Right renal pelvis (tissue), 4 donors: ENCODE data around the gene DUXB. TPM values are rescaled to one million over a fixed set of nuclear protein-coding genes. Genes with fewer than 3 reads are reported as not detected.

Source experiments
- DNase-seq, 4 donors: peaks; one replicate each; pipeline ENCODE4 v3.0.0-alpha.2; 2013; ENCODE audit warnings: low read depth in 4 of 4, low spot score in 3 of 4, missing footprints in 1 of 4
- polyA plus RNA-seq, 4 donors: library from polyadenylated mRNA; unstranded; fragments of 120-200 nt; gene quantifications; one replicate each; pipeline ENCODE4 v1.2.1, GENCODE V29; 2013; ENCODE audit not compliant: insufficient read length in 4 of 4

DUXB gene
- under 1 TPM in 1 of 4 donors, not detected in 3; 0.05 TPM for polyA plus RNA-seq

- no peak for DNase-seq
Observed at GRCh38 chr16:75701361-75701760, at the start of gene DUXB. Gene DUXB (minus strand): TSS chr16:75701461. CDS start chr16:75701418, 43 bp downstream.

- DNase-seq = no peak
Observed at GRCh38 chr16:75750528-75750927, 49.3 kb upstream of the DUXB start.

GRCh38 chr16:75746359-75746758 is 45.1 kb upstream of the DUXB start:
- no peak for DNase-seq

- no peak for DNase-seq
Observed at GRCh38 chr16:75745823-75746222, 44.6 kb upstream of the DUXB start.

GRCh38 chr16:75745242-75745641 is 44.0 kb upstream of the DUXB start:
- no peak for DNase-seq

- no peak for DNase-seq
Observed at GRCh38 chr16:75742424-75743047, 41.3 kb upstream of the DUXB start.

- DNase-seq = peak in 3 of 4 donors; percentile 22 to 48 (median 40)
Observed at GRCh38 chr16:75733305-75734211, 32.3 kb upstream of the DUXB start.

- no peak for DNase-seq
Observed at GRCh38 chr16:75732871-75733270, 31.6 kb upstream of the DUXB start.

GRCh38 chr16:75727221-75727620 is 26.0 kb upstream of the DUXB start:
- DNase-seq = no peak

GRCh38 chr16:75726390-75726789 is 25.1 kb upstream of the DUXB start, which contains the start of gene CPHXL:
Gene CPHXL (minus strand): TSS chr16:75726490. CDS start chr16:75726442, 48 bp downstream.
- DNase-seq = no peak

GRCh38 chr16:75718452-75718851 is 17.2 kb upstream of the DUXB start:
- no peak for DNase-seq

- no peak for DNase-seq
Observed at GRCh38 chr16:75714661-75715060, 13.4 kb upstream of the DUXB start.

- no peak for DNase-seq
Observed at GRCh38 chr16:75710344-75710743, 9.1 kb upstream of the DUXB start.

- no peak for DNase-seq
Observed at GRCh38 chr16:75703306-75703705, 2.0 kb upstream of the DUXB start.

- no peak for DNase-seq
Observed at GRCh38 chr16:75702242-75702641, 981 bp upstream of the DUXB start.

GRCh38 chr16:75697571-75697970 is 3.7 kb downstream of the DUXB start:
- DNase-seq = no peak

GRCh38 chr16:75695708-75696107 is 5.6 kb downstream of the DUXB start:
- DNase-seq = no peak

GRCh38 chr16:75687361-75687760 is 13.9 kb downstream of the DUXB start:
- DNase-seq = no peak

- no peak for DNase-seq
Observed at GRCh38 chr16:75682308-75682707, 19.0 kb downstream of the DUXB start.

GRCh38 chr16:75679366-75679765 is 21.9 kb downstream of the DUXB start:
- no peak for DNase-seq

GRCh38 chr16:75676909-75677308 is 24.4 kb downstream of the DUXB start, which contains the start of gene CPHXL2:
Gene CPHXL2 (minus strand): TSS chr16:75677009. CDS start chr16:75676999, 10 bp downstream.
- no peak for DNase-seq

GRCh38 chr16:75667503-75667902 is 33.8 kb downstream of the DUXB start:
- no peak for DNase-seq
